Measurements from ENCODE around the gene KHDC4. TPM values are rescaled to one million over a fixed set of nuclear protein-coding genes. Genes with fewer than 3 reads are reported as not detected.

KHDC4 gene
- total and polyA plus RNA-seq, 2 donors (not counting 3 experiments of a cell fraction or from before 2014, with no cell fraction given) = 47.9 to 54.1 TPM

DNA sequence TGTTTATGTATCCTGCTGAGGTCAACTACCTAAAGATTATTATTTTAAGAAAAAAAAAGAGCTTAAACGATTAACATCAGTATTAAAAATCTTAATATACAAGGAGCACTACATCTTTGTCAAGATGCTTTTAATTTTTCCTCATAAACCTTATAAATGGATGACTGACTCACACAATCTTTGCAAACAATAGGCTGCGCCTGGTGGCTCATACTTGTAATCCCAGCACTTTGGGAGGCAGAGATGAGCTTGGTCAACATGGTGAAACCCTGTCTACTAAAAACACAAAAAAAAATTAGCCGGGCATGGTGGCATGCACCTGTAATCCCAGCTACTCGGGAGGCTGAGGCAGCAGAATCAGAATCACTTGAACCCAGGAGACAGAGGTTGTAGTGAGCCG is 1.7 kb downstream of the KHDC4 start:
- H3K9me1 ChIP-seq (replicated peaks; ENCODE audit: control insufficient read depth, extremely low read depth, insufficient read depth, low read length) = no peaks in the 10 kb centered on the region
- POLR2A ChIA-PET = interaction anchor here (0.7 kb wide), 1 partner anchor 790 kb away, joined by 3 read pairs; no protein-coding TSS in a partner anchor
- TF ChIP-seq, protein P1, sequence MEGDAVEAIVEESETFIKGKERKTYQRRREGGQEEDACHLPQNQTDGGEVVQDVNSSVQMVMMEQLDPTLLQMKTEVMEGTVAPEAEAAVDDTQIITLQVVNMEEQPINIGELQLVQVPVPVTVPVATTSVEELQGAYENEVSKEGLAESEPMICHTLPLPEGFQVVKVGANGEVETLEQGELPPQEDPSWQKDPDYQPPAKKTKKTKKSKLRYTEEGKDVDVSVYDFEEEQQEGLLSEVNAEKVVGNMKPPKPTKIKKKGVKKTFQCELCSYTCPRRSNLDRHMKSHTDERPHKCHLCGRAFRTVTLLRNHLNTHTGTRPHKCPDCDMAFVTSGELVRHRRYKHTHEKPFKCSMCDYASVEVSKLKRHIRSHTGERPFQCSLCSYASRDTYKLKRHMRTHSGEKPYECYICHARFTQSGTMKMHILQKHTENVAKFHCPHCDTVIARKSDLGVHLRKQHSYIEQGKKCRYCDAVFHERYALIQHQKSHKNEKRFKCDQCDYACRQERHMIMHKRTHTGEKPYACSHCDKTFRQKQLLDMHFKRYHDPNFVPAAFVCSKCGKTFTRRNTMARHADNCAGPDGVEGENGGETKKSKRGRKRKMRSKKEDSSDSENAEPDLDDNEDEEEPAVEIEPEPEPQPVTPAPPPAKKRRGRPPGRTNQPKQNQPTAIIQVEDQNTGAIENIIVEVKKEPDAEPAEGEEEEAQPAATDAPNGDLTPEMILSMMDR (IDR thresholded peaks at IDR 0.05; ENCODE audit: extremely low read depth in 1 of 2, insufficient read depth in 1 of 2, low read depth in 1 of 2, low read length in 2 of 2) = no peak
- peak; percentile 3 for TF ChIP-seq FOS (IDR thresholded peaks at IDR 0.05; ENCODE audit: borderline replicate concordance, insufficient read depth, low read length)
- TF ChIP-seq POLR2A (IDR thresholded peaks at IDR 0.05; ENCODE audit: low read depth, low read length) = no peak
- no peak for TF ChIP-seq MYC (IDR thresholded peaks at IDR 0.05; ENCODE audit: low read depth, low read length)
- peak; percentile 6 for TF ChIP-seq JUN (IDR thresholded peaks at IDR 0.05; ENCODE audit: borderline replicate concordance, insufficient read depth, insufficient read length, low read depth)
- intact Hi-C loops (cut with micrococcal nuclease) (no loop called here), dilution Hi-C loops (cut with MboI; ENCODE audit: extremely low pct_ligation_motif_present, low sequenced_read_pairs) (no loop called here)
- H4K20me1 ChIP-seq (replicated peaks; ENCODE audit: control insufficient read depth, extremely low read depth, insufficient read depth, low read length) = peaks cover 4% of the 10 kb centered on the region
- H3K4me2 ChIP-seq (ENCODE audit: insufficient read depth, low read length) = peak overlapping the region; percentile 84
- H3K4me1 ChIP-seq (ENCODE audit: control insufficient read depth, extremely low read depth, insufficient read depth, low read length) = peaks cover 42% of the 10 kb centered on the region
- no peak for DNase-seq (ENCODE audit: low read depth, low spot score)
- peaks cover 56% of the 10 kb centered on the region for H3K79me2 ChIP-seq (ENCODE audit: control insufficient read depth, insufficient read depth, low read length)
- H3K27me3 ChIP-seq (ENCODE audit: control insufficient read depth in 2 of 2, insufficient read depth in 2 of 2, low read length in 2 of 2) = no peaks in the 10 kb centered on the region
- CTCF ChIA-PET = interaction anchor here (0.9 to 6.7 kb wide), 7 partner anchors 11 to 134 kb away, joined by 3 to 57 read pairs (median 4); partner anchors contain the start of gene ARHGEF2
- no peak for FAIRE-seq
- H2AFZ ChIP-seq (ENCODE audit: low read depth, low read length) = no peak overlapping the region
- peak overlapping the region; percentile 84 for H3K9ac ChIP-seq (replicated peaks; ENCODE audit: extremely low read depth, insufficient read depth, low read length)
- H3K36me3 ChIP-seq (ENCODE audit: control insufficient read depth in 2 of 2, extremely low read depth in 1 of 2, insufficient read depth in 2 of 2, low read length in 2 of 2) = peaks cover 11 to 18% of the 10 kb centered on the region in 2 experiments
- no TSS peak for BruUV-seq (replicated peaks)
- H3K4me3 ChIP-seq (replicated peaks in 1 of 3; ENCODE audit: insufficient read depth in 1 of 3, low read depth in 1 of 3, low read length in 3 of 3) = peak overlapping the region in 1 of 3 experiments; percentile 92
- no peak overlapping the region for H3K27ac ChIP-seq (ENCODE audit: insufficient read depth, low read depth, low read length)
- H3K9me3 ChIP-seq (replicated peaks; ENCODE audit: control insufficient read depth, insufficient read depth, low read length) = no peaks in the 10 kb centered on the region

DNA sequence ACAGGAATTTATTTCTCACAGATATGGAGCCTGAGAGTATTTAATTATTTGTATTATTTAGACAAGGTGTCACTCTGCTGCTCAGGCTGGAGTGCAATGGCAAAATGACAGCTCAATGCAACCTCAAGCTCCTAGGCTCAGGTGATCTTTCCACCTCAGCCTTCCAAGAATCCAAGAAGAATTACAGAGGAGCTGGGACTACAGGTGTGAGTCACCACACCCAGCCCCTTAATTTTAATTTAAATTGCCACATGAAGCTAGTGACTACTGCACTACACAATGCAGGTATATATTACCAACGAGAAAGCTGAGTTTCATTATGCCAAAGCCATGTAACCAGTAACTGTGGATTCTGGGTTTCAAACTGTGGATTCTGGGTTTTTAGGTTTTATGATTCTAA is 2.1 kb downstream of the KHDC4 start:
- Histone ChIP-seq H3K4me2 (ENCODE audit: insufficient read depth, low read length) (peak overlapping the region; percentile 84), H3K9ac (replicated peaks; ENCODE audit: extremely low read depth, insufficient read depth, low read length) (peak overlapping the region; percentile 8), H3K27me3 (ENCODE audit: control insufficient read depth in 2 of 2, insufficient read depth in 2 of 2, low read length in 2 of 2) (no peaks in the 10 kb centered on the region), H3K36me3 (ENCODE audit: control insufficient read depth in 2 of 2, extremely low read depth in 1 of 2, insufficient read depth in 2 of 2, low read length in 2 of 2) (peaks cover 13 to 22% of the 10 kb centered on the region in 2 experiments), H3K4me3 (replicated peaks in 1 of 3; ENCODE audit: insufficient read depth in 1 of 3, low read depth in 1 of 3, low read length in 3 of 3) (peak overlapping the region in 1 of 3 experiments; percentile 21), H2AFZ (ENCODE audit: low read depth, low read length) (no peak overlapping the region), H4K20me1 (replicated peaks; ENCODE audit: control insufficient read depth, extremely low read depth, insufficient read depth, low read length) (peaks cover 4% of the 10 kb centered on the region), H3K9me1 (replicated peaks; ENCODE audit: control insufficient read depth, extremely low read depth, insufficient read depth, low read length) (no peaks in the 10 kb centered on the region), H3K4me1 (ENCODE audit: control insufficient read depth, extremely low read depth, insufficient read depth, low read length) (peaks cover 42% of the 10 kb centered on the region), H3K27ac (ENCODE audit: insufficient read depth, low read depth, low read length) (no peak overlapping the region), H3K79me2 (ENCODE audit: control insufficient read depth, insufficient read depth, low read length) (peaks cover 60% of the 10 kb centered on the region), H3K9me3 (replicated peaks; ENCODE audit: control insufficient read depth, insufficient read depth, low read length) (no peaks in the 10 kb centered on the region)
- TF ChIP-seq FOS (IDR thresholded peaks at IDR 0.05; ENCODE audit: borderline replicate concordance, insufficient read depth, low read length) = no peak
- DNase-seq (ENCODE audit: low read depth, low spot score) (no peak), FAIRE-seq (no peak)
- BruUV-seq (replicated peaks) = no TSS peak
- ChIA-PET POLR2A (interaction anchor here (0.7 kb wide), 1 partner anchor 789 kb away, joined by 3 read pairs; no protein-coding TSS in a partner anchor), CTCF (interaction anchor here (0.9 to 6.7 kb wide), 8 partner anchors 10 to 134 kb away, joined by 3 to 57 read pairs (median 4); partner anchors contain the start of gene ARHGEF2)
- intact Hi-C loops (cut with micrococcal nuclease) (no loop called here), dilution Hi-C loops (cut with MboI; ENCODE audit: extremely low pct_ligation_motif_present, low sequenced_read_pairs) (no loop called here)

Data from endothelial cell of umbilical vein (primary cell).